Muscle layer of duodenum (tissue), 2 donors: ENCODE results near the gene EIF3F.

Experiments
- H3K27ac ChIP-seq: one replicate; pipeline ENCODE4 v1.7.0; 2013; ENCODE audit warnings: mild to moderate bottlenecking, low read length
- H3K27me3 ChIP-seq: one replicate; pipeline ENCODE4 v1.7.0; 2013; ENCODE audit warnings: low read depth, mild to moderate bottlenecking, control low read depth, low read length
- H3K36me3 ChIP-seq, 2 donors: one replicate each; pipeline ENCODE4 v1.7.0; 2013; ENCODE audit warnings: low read length in 2 of 2, control low read depth in 1 of 2, mild to moderate bottlenecking in 1 of 2; ENCODE audit not compliant: insufficient read depth in 2 of 2, control insufficient read depth in 1 of 2
- H3K4me1 ChIP-seq, 2 donors: one replicate each; pipeline ENCODE4 v1.7.0; 2013; ENCODE audit warnings: low read length in 2 of 2, mild to moderate bottlenecking in 2 of 2, control low read depth in 1 of 2, moderate library complexity in 1 of 2; ENCODE audit not compliant: insufficient read depth in 2 of 2, control insufficient read depth in 1 of 2
- H3K4me3 ChIP-seq, 2 donors: one replicate each; pipeline ENCODE4 v1.7.0; 2013; ENCODE audit warnings: low read length in 2 of 2, low read depth in 1 of 2, mild to moderate bottlenecking in 1 of 2
- H3K9me3 ChIP-seq, 2 donors: one replicate each; pipeline ENCODE4 v1.7.0; 2013; ENCODE audit warnings: low read length in 2 of 2, control low read depth in 1 of 2, mild to moderate bottlenecking in 1 of 2; ENCODE audit not compliant: control insufficient read depth in 1 of 2
- donor health status: healthy.

The EIF3F gene

DNA sequence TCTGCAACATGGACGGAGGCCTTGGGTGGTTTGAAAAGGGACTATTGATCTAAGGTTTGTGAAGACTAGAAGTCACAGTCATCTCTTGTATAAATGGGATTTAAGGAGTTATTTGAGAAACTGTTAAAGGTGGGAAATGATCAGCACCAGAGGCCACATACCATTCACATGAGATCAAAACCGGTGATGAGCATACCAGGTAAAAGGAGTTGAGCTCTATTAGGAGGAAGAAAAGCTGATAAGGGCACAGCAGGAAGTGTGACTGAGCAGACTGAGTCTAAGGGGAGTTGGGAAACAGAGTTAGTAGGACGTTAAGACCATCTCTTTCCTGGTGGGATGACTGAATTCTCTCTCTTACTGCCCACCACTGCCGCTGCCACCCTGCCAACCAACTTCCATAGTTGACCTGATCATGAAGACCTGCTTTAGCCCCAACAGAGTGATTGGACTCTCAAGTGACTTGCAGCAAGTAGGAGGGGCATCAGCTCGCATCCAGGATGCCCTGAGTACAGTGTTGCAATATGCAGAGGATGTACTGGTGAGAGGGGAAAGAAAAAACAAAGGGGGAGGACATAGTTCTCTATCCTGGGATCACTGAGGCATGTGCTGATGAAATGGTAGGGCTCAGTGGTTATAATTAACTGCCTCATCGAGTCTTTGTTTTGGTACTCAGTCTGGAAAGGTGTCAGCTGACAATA, 7.6 kb downstream of the EIF3F start:
- peaks cover under 1 to 6% of the 10 kb centered on the region in 2 donors for H3K4me1 ChIP-seq
- H3K27ac ChIP-seq = no peak overlapping the region
- H3K36me3 ChIP-seq = peaks cover 69 to 72% of the 10 kb centered on the region in 2 donors
- no peaks in the 10 kb centered on the region for H3K9me3 ChIP-seq
- no peak overlapping the region for H3K4me3 ChIP-seq
- H3K27me3 ChIP-seq = no peaks in the 10 kb centered on the region

DNA sequence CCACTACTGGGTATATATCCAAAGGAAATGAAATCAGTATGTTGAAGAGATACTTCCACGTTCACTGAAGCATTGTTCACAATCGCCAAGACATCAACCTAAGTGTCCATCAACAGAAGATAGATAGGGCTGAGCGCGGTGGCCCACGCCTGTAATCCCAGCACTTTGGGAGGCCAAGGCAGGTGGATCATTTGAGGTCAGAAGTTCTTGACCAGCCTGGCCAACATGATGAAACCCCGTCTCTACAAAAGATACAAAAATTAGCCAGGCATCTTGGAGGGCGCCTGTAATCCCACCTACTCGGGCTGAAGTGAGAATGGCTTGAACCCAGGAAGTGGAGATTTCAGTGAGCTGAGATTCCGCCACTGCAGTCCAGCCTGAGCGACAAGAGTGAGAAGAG, 12.7 kb downstream of the EIF3F start:
- Histone ChIP-seq H3K9me3 (no peaks in the 10 kb centered on the region), H3K27ac (no peak overlapping the region), H3K27me3 (no peaks in the 10 kb centered on the region), H3K4me1 (no peaks in the 10 kb centered on the region), H3K36me3 (peaks cover 39 to 41% of the 10 kb centered on the region in 2 donors), H3K4me3 (no peak overlapping the region)

DNA sequence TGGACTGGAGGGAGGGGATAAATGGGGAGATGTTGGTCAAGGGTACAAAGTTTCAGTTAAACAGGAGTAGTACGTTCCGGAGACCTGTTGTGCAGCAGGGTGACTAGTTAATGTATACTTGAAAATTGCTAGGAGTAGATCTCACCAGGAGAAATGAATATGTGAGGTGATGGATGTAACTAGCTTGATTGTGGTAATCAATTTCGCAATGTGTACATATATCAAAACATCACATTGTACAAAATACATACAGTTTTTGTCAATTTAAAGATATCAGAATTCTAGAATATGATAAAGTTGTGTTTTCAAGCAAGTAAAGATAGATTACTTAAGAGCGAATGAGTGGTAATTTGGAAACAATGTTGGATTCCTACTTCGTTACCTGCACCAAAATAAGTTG, 13.3 kb downstream of the EIF3F start:
- H3K27ac ChIP-seq = no peak overlapping the region
- peaks cover 33 to 35% of the 10 kb centered on the region in 2 donors for H3K36me3 ChIP-seq

DNA sequence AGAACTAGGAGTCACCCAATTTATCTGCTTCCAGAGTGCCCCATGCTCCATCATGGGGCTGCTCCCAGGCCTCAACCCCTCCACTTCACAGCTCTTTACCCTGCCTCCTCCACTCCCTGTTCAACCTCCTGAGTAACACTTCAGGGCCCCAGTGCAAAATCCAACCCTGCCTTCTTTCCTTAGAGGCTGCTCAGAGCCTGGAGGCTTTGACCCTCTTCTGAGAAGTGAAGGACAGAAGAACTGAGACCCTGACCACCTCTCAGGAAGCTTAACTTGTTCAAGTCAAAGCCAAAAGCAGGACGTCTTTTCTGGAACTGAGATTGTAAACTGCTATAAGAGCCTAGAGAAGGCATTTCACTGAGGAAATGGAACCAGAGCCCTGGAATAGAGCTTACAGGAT, 15.5 kb downstream of the EIF3F start:
- Histone ChIP-seq H3K27ac (no peak overlapping the region), H3K36me3 (peaks cover 12 to 14% of the 10 kb centered on the region in 2 donors), H3K4me1 (no peaks in the 10 kb centered on the region), H3K9me3 (no peaks in the 10 kb centered on the region), H3K4me3 (no peak overlapping the region), H3K27me3 (no peaks in the 10 kb centered on the region)

More for the DNA sequence above, 13.3 kb downstream of the EIF3F start:
- no peaks in the 10 kb centered on the region for H3K9me3 ChIP-seq
- no peak overlapping the region for H3K4me3 ChIP-seq
- H3K4me1 ChIP-seq = no peaks in the 10 kb centered on the region
- H3K27me3 ChIP-seq = no peaks in the 10 kb centered on the region

DNA sequence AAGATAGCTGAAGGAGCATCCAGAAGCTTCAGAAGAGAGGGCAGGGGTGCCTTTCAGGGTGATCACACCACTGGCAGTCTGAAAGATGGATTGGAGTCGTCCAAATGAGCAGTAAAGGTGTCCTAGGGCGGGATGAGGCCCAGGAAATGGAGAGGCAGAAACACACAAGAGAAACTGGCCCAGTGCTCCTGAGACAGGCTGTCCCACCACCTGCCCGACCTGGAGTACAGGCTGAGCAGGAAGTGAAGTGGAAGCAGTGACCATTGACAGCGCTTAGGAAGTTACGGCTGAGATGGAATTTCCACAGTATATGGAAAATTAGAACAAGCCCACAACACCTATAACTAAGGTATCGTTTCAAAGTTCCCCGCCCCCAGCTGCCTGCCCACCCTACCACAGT, 16.1 kb downstream of the EIF3F start:
- Histone ChIP-seq H3K4me1 (no peaks in the 10 kb centered on the region), H3K36me3 (peaks cover 7 to 11% of the 10 kb centered on the region in 2 donors), H3K27ac (no peak overlapping the region), H3K4me3 (no peak overlapping the region), H3K27me3 (no peaks in the 10 kb centered on the region), H3K9me3 (no peaks in the 10 kb centered on the region)

- Histone ChIP-seq H3K36me3 (peaks cover 0 to 4% of the 10 kb centered on the region in 2 donors), H3K27me3 (no peaks in the 10 kb centered on the region), H3K9me3 (no peaks in the 10 kb centered on the region)
Measured at GRCh38 chr11:8004008-8004407, 16.9 kb downstream of the EIF3F start.

GRCh38 chr11:8005556-8005955, 18.4 kb downstream of the EIF3F start:
- Histone ChIP-seq H3K9me3 (no peaks in the 10 kb centered on the region), H3K36me3 (no peaks in the 10 kb centered on the region), H3K4me1 (no peaks in the 10 kb centered on the region), H3K27ac (no peak overlapping the region), H3K4me3 (no peak overlapping the region), H3K27me3 (no peaks in the 10 kb centered on the region)

More at GRCh38 chr11:8004008-8004407, 16.9 kb downstream of the EIF3F start:
- Histone ChIP-seq H3K4me1 (no peaks in the 10 kb centered on the region), H3K4me3 (no peak overlapping the region), H3K27ac (no peak overlapping the region)

DNA sequence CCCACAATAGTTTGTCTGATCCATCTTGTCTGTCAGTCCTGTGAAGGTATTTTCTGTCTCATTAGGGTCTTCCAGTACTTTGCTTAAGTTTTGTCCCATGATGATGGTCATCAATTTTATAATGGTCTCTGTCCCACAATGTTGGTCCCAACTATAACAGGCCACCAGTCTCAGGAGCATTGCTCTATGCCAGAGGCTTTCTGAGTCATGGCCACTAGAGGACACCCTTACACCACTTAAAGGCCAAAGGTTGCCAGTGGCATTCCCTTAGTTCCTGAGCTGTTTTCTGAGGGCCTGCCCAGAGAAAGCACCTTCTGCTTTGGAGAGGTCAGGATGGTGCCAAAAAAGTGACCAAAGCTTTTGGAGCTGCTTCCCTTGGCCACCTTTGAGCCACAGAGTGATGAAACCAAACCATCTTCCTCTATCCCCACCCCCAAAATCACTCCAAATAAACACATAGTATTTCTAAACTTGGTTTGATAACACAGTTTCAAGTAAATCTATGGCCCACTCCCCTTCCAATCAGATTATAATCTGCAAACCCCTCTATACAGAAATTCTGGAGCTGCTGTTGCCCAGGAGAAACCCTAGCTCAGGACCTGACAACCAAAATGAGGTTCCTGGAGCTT, 19.3 kb downstream of the EIF3F start:
- H3K27me3 ChIP-seq = peaks cover under 1% of the 10 kb centered on the region
- no peaks in the 10 kb centered on the region for H3K4me1 ChIP-seq
- H3K27ac ChIP-seq = no peak overlapping the region
- H3K4me3 ChIP-seq = no peak overlapping the region
- no peaks in the 10 kb centered on the region for H3K36me3 ChIP-seq
- H3K9me3 ChIP-seq = no peaks in the 10 kb centered on the region

DNA sequence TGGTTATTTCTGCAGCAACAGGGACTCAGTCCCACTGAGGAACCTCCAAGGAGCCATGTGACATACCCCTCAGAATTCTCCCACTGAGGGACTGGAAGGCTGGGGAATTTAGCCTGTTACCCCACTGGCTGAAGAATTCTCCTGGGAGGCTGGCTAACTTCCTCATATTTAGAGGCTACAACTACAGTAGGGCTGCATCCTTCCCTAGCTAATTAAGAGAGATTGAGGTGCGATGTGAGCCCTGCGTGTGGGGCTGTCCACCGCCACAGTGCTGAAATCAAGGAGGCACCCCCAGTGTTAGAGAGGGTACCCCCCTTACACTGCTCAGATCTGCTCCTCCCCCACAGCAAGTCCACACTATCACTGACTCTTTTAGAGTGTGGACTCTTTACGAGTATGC, 21.1 kb downstream of the EIF3F start:
- H3K27me3 ChIP-seq = peaks cover 4% of the 10 kb centered on the region
- no peaks in the 10 kb centered on the region for H3K9me3 ChIP-seq
- no peaks in the 10 kb centered on the region for H3K4me1 ChIP-seq
- no peak overlapping the region for H3K27ac ChIP-seq
- H3K36me3 ChIP-seq = no peaks in the 10 kb centered on the region
- no peak overlapping the region for H3K4me3 ChIP-seq

DNA sequence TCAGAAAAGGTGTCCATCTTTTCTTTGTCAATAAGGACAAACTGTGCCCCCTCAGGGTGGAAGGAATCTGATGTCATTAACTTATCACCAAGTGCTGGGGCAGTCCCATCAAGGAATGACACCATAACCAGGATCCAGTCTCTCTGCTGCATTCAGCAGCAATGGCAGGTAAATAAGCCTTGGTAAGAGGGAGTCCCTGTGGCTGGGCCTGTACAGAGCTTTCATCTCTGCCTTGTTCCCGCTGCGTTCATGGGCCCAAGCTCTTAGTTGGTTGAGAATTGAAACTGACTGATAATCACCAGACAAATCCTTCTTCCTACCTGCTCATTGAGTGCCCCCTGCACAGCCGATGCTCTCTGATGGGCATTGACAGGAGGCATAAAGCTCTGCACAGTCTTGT, 22.7 kb downstream of the EIF3F start:
- Histone ChIP-seq H3K36me3 (no peaks in the 10 kb centered on the region), H3K9me3 (no peaks in the 10 kb centered on the region), H3K27me3 (peaks cover 4% of the 10 kb centered on the region), H3K27ac (no peak overlapping the region), H3K4me3 (no peak overlapping the region), H3K4me1 (no peaks in the 10 kb centered on the region)

GRCh38 chr11:8011371-8011770, 24.2 kb downstream of the EIF3F start:
- Histone ChIP-seq H3K36me3 (no peaks in the 10 kb centered on the region), H3K9me3 (no peaks in the 10 kb centered on the region), H3K4me3 (no peak overlapping the region), H3K27me3 (peaks cover 4% of the 10 kb centered on the region), H3K4me1 (no peaks in the 10 kb centered on the region), H3K27ac (no peak overlapping the region)
